K562 (cell line): ENCODE measurements around the gene FBXO8. TPM values are rescaled to one million over a fixed set of nuclear protein-coding genes. Genes with fewer than 3 reads are reported as not detected.
A peak's percentile ranks its signal among the peaks of the same experiment; 100 is the strongest.

Experiments used
- CBX1 ChIP-seq: sonication (generic); IDR thresholded peaks from 2 replicates; pipeline ENCODE4 v1.6.1; 2016; ENCODE audit warnings: antibody characterized with exemption, low read depth, mild to moderate bottlenecking
- DDX20 ChIP-seq: fragments of 450-650 bp; IDR thresholded peaks from 2 replicates; pipeline ENCODE4 v1.6.1; 2016; ENCODE audit warnings: missing genetic modification characterization, low read depth, mild to moderate bottlenecking, missing compliant biosample characterization, moderate library complexity
- FOSL1 ChIP-seq: fragments of 200-800 bp; sonication (Bioruptor generic); conservative IDR thresholded peaks from 2 replicates; pipeline ENCODE4 v1.6.1; 2016; ENCODE audit warnings: missing genetic modification characterization, missing compliant biosample characterization
- FOXK2 ChIP-seq, 2 experiments: fragments of 450-650 bp; IDR thresholded peaks in 1 of 2; conservative IDR thresholded peaks in 1 of 2; 2 replicates each; pipeline ENCODE4 v1.6.1; 2016; ENCODE audit warnings: low read depth in 2 of 2, mild to moderate bottlenecking in 1 of 2
- GATA2 ChIP-seq: sonication (generic); formaldehyde crosslinking; IDR thresholded peaks from 2 replicates; pipeline ENCODE4 v1.4.0; 2020; ENCODE audit warnings: mild to moderate bottlenecking, missing genetic modification reagents
- GTF2F1 ChIP-seq: IDR thresholded peaks from 2 replicates; pipeline ENCODE4 v1.6.1; 2011; ENCODE audit warnings: low read depth, low read length, improper control_type of control experiment
- HDAC3 ChIP-seq: fragments of 450-650 bp; IDR thresholded peaks from 2 replicates; pipeline ENCODE4 v1.6.1; 2018; ENCODE audit warnings: borderline replicate concordance, mild to moderate bottlenecking, moderate library complexity; ENCODE audit not compliant: partially characterized antibody
- HDGF ChIP-seq: fragments of 450-650 bp; IDR thresholded peaks from 2 replicates; pipeline ENCODE4 v1.6.1; 2016
- NRF1 ChIP-seq, 2 experiments: fragments of 450-650 bp; IDR thresholded peaks in 1 of 2; conservative IDR thresholded peaks in 1 of 2; 2 replicates each; pipeline ENCODE4 v1.6.1; 2014; ENCODE audit warnings: mild to moderate bottlenecking in 2 of 2
- PHB2 ChIP-seq: fragments of 450-650 bp; IDR thresholded peaks from 2 replicates; pipeline ENCODE4 v1.6.1; 2017; ENCODE audit warnings: low read depth
- POU5F1 ChIP-seq: fragments of 150-350 bp; IDR thresholded peaks from 2 replicates; pipeline ENCODE4 v1.6.1; 2014; ENCODE audit warnings: borderline replicate concordance, low read length, low read depth, mild to moderate bottlenecking; ENCODE audit not compliant: partially characterized antibody
- ZNF589 ChIP-seq: fragments of 200-800 bp; sonication (Bioruptor generic); IDR thresholded peaks from 2 replicates; pipeline ENCODE4 v1.6.1; 2016; ENCODE audit warnings: low read depth, missing genetic modification characterization, missing compliant biosample characterization
- polyA plus RNA-seq, 8 experiments: library from polyadenylated mRNA; depleted of rRNA in 4 of 8; stranded (reverse) in 5 of 8; unstranded in 3 of 8; fragments of >200 nt; fragmentation: Nextera tagmentation in 2 of 8; fragmentation: Illumina TruSeq in 1 of 8; extraction: Ambion mirVana in 2 of 8; extraction: Trizol in 1 of 8; gene quantifications; 2 replicates each; pipeline versions ENCODE4 v1.2.1 to v1.2.3, GENCODE V29; 2011 to 2014; ENCODE audit warnings: inconsistent platforms in 1 of 8, missing spikeins in 1 of 8
- total RNA-seq, 7 experiments: library from RNA; depleted of rRNA in 6 of 7; stranded (reverse); fragments of >200 nt in 6 of 7; fragmentation: Illumina TruSeq in 2 of 7; extraction: Trizol in 2 of 7; gene quantifications; 2 replicates each; pipeline versions ENCODE4 v1.2.1 to v1.2.3, GENCODE V29; 2011 to 2021; ENCODE audit warnings: low replicate concordance in 1 of 7
- TF ChIP-seq, protein P1 (sequence below): sonication (generic); formaldehyde crosslinking; IDR thresholded peaks from 2 replicates; pipeline ENCODE4 v1.8.1; 2023; ENCODE audit warnings: mild to moderate bottlenecking, missing genetic modification reagents
- TF ChIP-seq, protein P2 (sequence below): sonication (generic); formaldehyde crosslinking; IDR thresholded peaks from 2 replicates; pipeline ENCODE4 v1.5.0; 2020; ENCODE audit warnings: missing genetic modification reagents
- TF ChIP-seq, protein P3 (sequence below), 2 experiments: fragments of 450-650 bp; IDR thresholded peaks; 2 replicates each; pipeline ENCODE4 v1.6.1; 2016; ENCODE audit warnings: mild to moderate bottlenecking in 2 of 2, borderline replicate concordance in 1 of 2, low read depth in 1 of 2, moderate library complexity in 1 of 2

Gene FBXO8
- total and polyA plus RNA-seq, 9 of the 15 experiments (the other 6 are each of a cell fraction or from before 2014, with no cell fraction given): 12.9 to 27.1 (median 14.8) TPM

DNA sequence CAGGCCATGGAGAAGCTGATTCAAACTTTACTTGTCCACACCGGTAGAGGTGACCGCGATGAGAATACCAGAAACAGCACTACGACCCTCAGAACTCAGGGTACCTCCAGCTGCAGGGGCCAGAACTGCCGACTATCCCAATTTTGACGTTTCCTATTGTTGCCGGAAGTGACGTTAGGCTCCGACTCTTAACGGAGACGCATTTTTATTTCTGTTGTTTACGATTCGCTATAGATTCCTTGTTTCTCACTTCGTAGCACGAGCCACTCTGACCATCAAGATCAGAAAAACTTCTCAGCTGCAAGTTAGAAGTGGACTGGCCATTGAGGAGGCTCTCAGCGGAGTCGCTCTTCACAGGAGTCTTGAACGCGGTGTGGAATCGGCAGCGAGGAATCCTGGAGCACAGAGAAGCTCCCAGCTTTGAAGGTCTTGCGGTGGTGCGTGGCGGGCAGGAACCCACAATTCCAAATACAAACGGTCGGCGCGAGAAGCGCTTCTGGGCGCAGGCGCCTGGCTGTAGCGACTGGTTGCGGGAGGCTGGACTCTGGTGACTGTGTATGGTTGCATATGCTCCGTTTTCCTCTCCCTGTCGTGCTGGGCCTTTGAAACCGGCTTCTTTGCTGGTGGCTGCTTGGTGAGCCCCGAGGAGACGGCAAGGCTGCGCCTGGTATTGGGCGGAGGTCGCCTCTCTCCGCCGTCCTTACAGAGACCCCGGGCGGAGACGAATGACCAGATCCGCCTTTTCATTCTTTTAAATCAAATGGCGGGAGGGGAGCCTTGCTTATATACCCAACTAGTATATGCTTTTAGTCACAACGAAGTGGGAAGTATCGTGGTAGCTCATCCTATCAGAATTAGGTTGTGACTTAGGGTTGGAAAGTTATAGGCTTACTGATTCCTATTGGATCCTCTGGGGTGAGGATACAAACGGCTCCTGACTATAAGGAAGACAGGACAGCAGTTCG is at the start of gene FBXO8, which contains the start of gene CEP44 (continued):
- TF ChIP-seq NRF1 (conservative IDR thresholded peaks at IDR 0.05 in 1 of 2, IDR thresholded peaks at IDR 0.05 in 1 of 2) (peak; percentile 88 to 90), CBX1 (peak; percentile 52; the same call in 1 of the 2 replicates), GTF2F1 (peak; percentile 77; the same call in 1 of the 2 replicates), FOXK2 (conservative IDR thresholded peaks at IDR 0.05 in 1 of 2, IDR thresholded peaks at IDR 0.05 in 1 of 2; ENCODE audit: low read depth in 2 of 2) (peak; percentile 98 to 100), HDAC3 (peak; percentile 63), GATA2 (CRISPR knock-in tag) (no peak), FOSL1 (tag) (peak; percentile 32; the same call in 1 of the 2 replicates), HDGF (no peak), ZNF589 (CRISPR knock-in tag) (0 out of 2 replicates have a peak, but pooled peaks have one; percentile 24), DDX20 (no peak), PHB2 (no peak), POU5F1 (no peak)
- TF ChIP-seq, protein P1, sequence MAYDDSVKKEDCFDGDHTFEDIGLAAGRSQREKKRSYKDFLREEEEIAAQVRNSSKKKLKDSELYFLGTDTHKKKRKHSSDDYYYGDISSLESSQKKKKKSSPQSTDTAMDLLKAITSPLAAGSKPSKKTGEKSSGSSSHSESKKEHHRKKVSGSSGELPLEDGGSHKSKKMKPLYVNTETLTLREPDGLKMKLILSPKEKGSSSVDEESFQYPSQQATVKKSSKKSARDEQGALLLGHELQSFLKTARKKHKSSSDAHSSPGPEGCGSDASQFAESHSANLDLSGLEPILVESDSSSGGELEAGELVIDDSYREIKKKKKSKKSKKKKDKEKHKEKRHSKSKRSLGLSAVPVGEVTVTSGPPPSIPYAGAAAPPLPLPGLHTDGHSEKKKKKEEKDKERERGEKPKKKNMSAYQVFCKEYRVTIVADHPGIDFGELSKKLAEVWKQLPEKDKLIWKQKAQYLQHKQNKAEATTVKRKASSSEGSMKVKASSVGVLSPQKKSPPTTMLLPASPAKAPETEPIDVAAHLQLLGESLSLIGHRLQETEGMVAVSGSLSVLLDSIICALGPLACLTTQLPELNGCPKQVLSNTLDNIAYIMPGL: 0 out of 2 replicates have a peak, but pooled peaks have one; percentile 61
- TF ChIP-seq, protein P2, sequence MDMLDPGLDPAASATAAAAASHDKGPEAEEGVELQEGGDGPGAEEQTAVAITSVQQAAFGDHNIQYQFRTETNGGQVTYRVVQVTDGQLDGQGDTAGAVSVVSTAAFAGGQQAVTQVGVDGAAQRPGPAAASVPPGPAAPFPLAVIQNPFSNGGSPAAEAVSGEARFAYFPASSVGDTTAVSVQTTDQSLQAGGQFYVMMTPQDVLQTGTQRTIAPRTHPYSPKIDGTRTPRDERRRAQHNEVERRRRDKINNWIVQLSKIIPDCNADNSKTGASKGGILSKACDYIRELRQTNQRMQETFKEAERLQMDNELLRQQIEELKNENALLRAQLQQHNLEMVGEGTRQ (CRISPR knock-in tag): no peak
- TF ChIP-seq, protein P3, sequence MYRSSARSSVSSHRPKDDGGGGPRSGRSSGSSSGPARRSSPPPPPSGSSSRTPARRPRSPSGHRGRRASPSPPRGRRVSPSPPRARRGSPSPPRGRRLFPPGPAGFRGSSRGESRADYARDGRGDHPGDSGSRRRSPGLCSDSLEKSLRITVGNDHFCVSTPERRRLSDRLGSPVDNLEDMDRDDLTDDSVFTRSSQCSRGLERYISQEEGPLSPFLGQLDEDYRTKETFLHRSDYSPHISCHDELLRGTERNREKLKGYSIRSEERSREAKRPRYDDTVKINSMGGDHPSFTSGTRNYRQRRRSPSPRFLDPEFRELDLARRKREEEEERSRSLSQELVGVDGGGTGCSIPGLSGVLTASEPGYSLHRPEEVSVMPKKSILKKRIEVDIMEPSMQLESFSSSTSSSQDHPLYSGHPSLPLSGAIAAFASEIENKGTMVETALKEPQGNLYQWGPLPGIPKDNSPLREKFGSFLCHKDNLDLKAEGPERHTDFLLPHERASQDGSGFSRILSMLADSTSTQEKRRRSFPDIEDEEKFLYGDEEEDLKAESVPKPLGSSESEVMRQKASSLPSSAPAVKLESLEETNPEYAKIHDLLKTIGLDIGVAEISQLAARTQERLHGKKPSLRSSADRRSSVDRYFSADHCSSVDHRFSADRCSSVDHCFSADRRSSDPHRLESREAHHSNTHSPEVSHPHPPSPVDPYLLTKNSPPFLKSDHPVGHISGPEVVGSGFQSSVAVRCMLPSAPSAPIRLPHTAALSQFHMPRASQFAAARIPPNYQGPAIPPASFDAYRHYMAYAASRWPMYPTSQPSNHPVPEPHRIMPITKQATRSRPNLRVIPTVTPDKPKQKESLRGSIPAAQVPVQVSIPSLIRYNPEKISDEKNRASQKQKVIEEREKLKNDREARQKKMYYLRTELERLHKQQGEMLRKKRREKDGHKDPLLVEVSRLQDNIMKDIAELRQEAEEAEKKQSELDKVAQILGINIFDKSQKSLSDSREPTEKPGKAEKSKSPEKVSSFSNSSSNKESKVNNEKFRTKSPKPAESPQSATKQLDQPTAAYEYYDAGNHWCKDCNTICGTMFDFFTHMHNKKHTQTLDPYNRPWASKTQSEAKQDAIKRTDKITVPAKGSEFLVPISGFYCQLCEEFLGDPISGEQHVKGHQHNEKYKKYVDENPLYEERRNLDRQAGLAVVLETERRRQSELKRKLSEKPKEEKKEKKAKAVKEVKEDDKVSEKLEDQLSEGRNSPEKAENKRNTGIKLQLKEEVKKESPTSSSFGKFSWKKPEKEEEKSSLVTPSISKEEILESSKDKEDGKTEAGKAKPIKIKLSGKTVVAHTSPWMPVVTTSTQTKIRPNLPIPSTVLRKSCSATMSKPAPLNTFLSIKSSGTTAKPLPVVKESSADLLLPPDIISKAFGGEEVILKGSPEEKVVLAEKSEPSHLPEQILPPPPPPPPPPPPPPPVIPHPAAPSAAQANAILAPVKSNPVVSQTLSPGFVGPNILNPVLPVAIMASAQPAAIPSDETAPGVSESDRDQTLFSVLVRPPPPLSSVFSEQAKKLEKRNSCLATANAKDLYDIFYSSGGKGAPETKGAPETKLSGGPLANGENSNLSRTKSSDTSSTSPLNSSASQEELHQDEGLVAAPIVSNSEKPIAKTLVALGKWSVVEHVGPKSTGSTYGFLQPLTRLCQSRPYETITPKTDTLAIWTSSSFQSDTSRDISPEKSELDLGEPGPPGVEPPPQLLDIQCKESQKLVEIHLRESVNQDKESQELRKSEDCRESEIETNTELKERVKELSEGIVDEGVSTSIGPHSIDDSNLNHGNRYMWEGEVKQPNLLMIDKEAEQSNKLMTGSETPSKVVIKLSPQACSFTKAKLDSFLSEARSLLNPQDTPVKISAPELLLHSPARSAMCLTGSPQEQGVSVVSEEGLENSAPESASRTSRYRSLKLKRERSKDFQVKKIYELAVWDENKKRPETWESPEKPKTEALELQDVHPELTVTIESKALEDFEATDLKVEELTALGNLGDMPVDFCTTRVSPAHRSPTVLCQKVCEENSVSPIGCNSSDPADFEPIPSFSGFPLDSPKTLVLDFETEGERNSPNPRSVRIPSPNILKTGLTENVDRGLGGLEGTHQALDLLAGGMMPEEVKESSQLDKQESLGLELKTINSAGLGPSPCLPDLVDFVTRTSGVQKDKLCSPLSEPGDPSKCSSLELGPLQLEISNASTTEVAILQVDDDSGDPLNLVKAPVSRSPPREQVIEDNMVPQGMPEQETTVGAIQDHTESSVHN (IDR thresholded peaks at IDR 0.05; ENCODE audit: borderline replicate concordance in 1 of 2, low read depth in 1 of 2): no peak
